Islet of Langerhans (tissue), 1 donor: Measurements from ENCODE around the gene GFRAL.
"Not testable (repeated sequence)": the region's sequence is repeated elsewhere in the genome, so short reads cannot be mapped to it uniquely, and the experiment has no call there.

ENCODE experiments used
- FAIRE-seq: peaks from one replicate; lab custom pipeline; 2011; peaks lifted over from hg19 to GRCh38; lab: Jason Lieb, UNC

Gene GFRAL

GRCh38 chr6:55327169-55327568, at the start of gene GFRAL:
Gene GFRAL (plus strand): TSS chr6:55327469. CDS start chr6:55327555, 86 bp downstream.
- no peak for FAIRE-seq

DNA sequence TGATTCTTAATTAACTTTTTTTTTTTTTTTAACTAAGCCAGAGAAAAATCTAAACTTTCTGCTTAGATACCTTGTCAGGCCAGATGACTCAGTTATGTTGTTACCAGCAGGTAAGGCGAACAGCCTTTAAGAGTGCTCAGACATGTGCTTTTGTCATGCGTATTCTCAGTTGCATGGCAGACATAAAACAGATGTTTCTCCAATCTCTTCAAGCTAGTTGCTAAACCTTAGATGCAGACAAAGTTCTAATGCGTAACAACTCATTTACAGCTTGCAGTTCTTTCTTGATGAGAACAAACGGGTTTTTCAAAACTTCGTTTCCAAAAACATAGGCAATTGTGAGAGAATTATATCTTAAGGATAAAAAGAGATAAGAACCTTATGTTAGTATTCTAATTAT, 49.6 kb upstream of the GFRAL start:
- FAIRE-seq, result no peak

- FAIRE-seq, result no peak
These were observed 46.1 kb upstream of the GFRAL start for GRCh38 chr6:55281215-55281614.

- no peak for FAIRE-seq
These were observed 45.2 kb upstream of the GFRAL start for GRCh38 chr6:55282115-55282514.

GRCh38 chr6:55286824-55287223, 40.4 kb upstream of the GFRAL start:
- FAIRE-seq, result no peak

GRCh38 chr6:55290736-55291135, 36.5 kb upstream of the GFRAL start:
- no peak for FAIRE-seq

- FAIRE-seq, result no peak
These were observed 34.2 kb upstream of the GFRAL start for GRCh38 chr6:55293116-55293515.

DNA sequence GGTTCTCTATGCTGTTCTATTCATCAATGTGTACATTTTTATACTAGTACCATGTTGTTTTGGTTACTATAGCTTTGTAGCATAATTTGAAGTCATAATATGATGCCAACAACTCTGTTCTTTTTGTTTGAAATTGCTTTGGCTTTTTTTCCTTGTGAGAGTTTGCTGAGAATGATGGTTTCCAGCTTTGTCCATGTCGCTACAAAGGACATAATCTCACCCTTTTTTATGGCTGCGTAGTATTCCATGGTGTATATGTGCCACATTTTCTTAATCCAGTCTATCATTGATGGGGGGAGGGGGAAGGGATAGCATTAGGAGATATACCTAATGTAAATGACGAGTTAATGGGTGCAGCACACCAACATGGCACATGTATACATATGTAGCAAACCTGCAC, 30.1 kb upstream of the GFRAL start:
- not testable (repeated sequence) for FAIRE-seq

GRCh38 chr6:55299286-55299985, 27.8 kb upstream of the GFRAL start:
- FAIRE-seq, result no peak

DNA sequence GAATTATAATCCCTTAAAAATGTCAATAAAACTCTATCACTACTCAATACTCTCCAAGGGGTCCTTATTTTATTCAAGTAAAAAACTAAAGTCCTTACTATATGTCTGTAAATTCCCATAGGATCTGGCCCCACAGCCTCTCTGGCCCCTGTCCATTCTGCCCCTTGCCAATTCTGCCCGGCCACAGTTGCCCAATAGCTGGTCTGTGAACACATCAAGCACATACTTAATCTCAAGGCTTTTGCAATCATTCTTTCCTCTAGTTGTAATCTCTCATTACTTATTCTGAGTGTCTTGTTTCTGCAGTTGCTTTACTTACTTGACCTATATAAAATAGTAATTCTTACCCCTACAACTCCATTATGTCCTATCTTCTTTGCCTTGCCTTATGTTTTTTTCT, 22.5 kb upstream of the GFRAL start:
- FAIRE-seq, result no peak

DNA sequence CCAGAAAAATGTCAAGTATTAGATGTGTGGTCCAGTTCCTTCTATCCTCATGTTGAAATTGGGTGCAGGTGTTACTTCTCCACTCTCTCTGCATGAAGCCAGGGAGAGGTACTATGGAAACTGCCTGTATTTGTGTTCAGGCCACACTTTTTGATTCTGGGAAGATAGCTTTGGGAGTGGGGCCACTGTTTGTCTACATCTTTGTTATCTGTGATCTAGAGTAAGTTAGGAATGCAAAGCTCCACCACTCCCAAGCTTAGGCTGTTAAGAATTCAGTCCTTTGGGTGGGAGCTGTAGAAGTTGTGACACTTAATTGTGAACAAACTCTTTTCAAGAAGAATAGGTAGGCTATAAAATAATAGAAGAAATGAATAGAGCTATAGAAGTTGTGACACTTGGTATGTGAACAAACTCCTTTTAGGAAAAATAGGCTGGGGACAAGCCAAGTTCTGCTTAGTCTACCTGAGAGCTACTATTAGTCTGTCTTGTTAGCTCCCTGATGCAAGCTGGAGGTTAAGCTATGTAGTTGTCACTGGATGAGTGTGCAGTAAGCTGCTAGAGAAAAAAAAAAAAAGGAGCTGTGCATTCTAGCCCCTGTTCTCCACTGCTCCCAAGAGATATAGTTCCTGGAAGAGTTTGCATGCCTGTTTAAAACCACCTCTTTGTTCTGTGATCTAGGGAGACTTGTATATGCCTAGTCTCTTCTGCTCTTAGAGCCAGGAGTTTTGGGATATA, 7.1 kb upstream of the GFRAL start:
- FAIRE-seq, result no peak

DNA sequence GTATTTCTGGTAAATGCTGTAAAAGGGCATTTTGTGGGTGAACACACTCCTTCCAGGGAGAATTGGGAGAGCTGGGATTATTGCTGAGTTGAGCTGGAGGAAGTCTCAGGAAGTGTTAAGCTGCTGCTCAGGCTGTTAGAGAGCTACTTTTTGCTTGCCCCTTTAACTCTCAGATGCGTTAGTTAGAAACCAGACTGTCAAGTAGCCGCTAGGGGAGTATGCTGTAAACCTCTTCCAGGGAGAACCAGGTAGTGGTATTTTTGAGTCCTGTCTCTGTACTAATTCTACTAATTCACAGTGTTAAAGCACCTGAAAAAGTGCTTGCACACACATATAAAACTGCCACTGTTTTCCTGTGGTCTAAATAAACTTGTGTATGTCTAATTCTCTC, 6.6 kb upstream of the GFRAL start:
- no peak for FAIRE-seq

DNA sequence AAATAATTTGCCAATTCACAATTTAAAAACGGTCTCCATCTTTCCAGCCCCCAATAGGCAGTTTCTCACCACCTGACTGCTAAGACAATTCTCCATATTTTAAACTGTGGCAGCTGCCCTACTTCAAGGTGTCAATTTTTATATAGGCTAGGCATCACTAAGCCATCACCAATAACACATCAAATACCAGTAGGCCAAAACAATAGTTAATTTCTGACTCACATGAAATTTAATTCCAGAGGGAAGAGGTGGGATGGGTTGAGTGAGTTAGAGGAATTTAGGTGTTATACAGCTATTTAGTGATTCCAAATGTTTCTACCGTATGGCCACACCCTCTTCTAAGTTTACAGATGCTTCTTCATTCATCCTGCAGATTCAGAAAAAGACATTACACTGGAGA, 49.9 kb downstream of the GFRAL start:
- FAIRE-seq, result no peak

DNA sequence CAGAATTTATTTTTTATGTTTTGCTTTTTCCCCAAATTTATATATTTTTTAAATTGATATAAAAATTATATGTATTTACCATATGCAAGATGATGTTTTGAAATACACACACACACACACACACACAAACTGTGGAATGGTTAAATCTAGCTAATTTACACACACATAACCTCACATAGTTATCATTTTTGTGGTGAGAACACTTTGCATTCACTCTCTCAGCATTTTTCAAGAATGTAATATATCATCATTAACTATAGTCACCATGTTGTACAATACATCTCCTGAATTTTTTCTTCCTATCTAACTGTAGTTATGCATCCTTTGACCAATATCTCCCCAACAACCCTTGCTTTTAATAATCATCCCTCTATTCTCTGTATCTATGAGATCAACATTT, 52.2 kb downstream of the GFRAL start:
- FAIRE-seq, result no peak

GRCh38 chr6:55379895-55380294, 52.6 kb downstream of the GFRAL start:
- FAIRE-seq, result no peak

GRCh38 chr6:55388211-55388610, 60.9 kb downstream of the GFRAL start:
- FAIRE-seq, result no peak

DNA sequence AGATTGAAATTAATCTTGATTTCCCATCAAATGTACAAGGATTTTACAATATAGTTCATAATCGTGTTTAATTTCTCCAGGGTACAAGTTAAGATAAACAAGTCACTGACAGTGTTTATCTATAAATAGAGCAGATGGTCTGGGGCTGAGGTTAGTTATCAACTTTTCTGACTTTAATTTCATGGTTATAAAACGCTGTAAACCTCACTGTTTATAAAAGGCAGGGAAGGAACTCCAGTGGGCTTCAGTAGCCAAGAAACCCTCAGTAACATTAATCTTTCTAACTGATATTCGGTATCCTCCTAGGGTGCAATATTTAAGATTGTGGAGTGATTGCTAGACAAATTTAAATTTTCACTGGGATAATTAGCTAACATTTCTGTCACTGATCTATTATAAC, 68.6 kb downstream of the GFRAL start:
- FAIRE-seq, result no peak

GRCh38 chr6:55397986-55398385, 70.7 kb downstream of the GFRAL start:
- FAIRE-seq, result no peak

DNA sequence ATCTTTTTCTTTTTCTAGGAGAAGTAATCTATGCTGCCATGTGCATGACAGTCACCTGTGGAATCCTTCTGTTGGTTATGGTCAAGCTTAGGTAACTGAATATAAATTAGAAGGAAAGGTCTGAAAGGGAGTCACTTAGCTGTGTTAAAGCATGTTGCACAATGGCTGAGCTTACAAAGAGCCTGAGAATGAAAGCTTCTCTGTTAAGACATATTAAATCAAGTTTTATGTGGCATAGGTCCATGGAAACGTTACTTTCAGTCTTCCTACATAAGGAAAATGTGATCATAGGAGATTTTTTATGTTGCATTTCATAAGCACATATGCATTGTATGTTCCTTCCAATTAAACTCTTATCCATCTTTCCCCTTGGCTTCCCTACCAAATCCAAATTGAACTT, 72.1 kb downstream of the GFRAL start:
- FAIRE-seq, result no peak

- no peak for FAIRE-seq
These were observed 78.4 kb downstream of the GFRAL start for GRCh38 chr6:55405474-55406235.

GRCh38 chr6:55410674-55411073, 83.4 kb downstream of the GFRAL start:
- no peak for FAIRE-seq

DNA sequence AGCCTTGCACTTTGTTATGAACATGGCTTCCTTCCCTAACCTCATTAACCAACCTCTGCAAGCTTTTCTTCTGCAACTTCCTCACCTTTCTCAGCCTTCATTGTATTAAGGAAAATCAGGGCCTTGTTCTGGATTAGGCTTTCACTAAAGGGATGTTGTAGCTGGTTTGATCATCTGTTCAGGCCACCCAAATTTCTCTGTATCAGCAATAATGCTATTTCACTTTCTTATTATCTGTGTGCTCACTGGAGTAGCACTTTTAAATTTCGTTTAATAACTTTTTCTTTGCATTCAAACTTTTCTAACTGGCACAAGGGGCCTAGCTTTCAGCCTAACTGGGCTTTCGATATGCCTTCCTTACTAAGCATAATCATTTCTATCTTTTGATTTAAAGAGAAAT, 96.7 kb downstream of the GFRAL start:
- no peak for FAIRE-seq

- no peak for FAIRE-seq
These were observed 106.3 kb downstream of the GFRAL start for GRCh38 chr6:55433446-55434130.
